ENCODE results near the gene DIAPH1.

- no peak for TF ChIP-seq CTCF (IDR thresholded peaks at IDR 0.05; ENCODE audit: low read depth, low read length)
- no peak for TF ChIP-seq POLR2A (IDR thresholded peaks at IDR 0.05; ENCODE audit: extremely low read depth, insufficient read length)
These were observed 20.7 kb upstream of the DIAPH1 start for GRCh38 chr5:141639357-141640050.
